Fibroblast of lung (primary cell): ENCODE measurements around the gene CTNNA2. TPM values are rescaled to one million over a fixed set of nuclear protein-coding genes. Genes with fewer than 3 reads are reported as not detected.

Source experiments
- DNase-seq, 2 donors: peaks; one replicate each; pipeline versions ENCODE4 v3.0.0 to v3.0.0-alpha.2; 2010; ENCODE audit warnings: low read depth in 2 of 2
- H2AFZ ChIP-seq: 2 replicates; pipeline ENCODE4 v1.5.1; 2012; ENCODE audit warnings: low read length, control low read depth, inconsistent platforms
- H3K27ac ChIP-seq: 2 replicates; pipeline ENCODE4 v1.5.1; 2011; ENCODE audit warnings: low read length, control low read depth; ENCODE audit not compliant: insufficient read depth
- H3K27me3 ChIP-seq: 2 replicates; pipeline ENCODE4 v1.5.1; 2011; ENCODE audit warnings: mild to moderate bottlenecking, low read length; ENCODE audit not compliant: control insufficient read depth, insufficient read depth
- H3K36me3 ChIP-seq: 2 replicates; pipeline ENCODE4 v1.5.1; 2011; ENCODE audit warnings: low read length; ENCODE audit not compliant: control insufficient read depth, insufficient read depth
- H3K4me1 ChIP-seq: 2 replicates; pipeline ENCODE4 v1.5.1; 2011; ENCODE audit warnings: low read length; ENCODE audit not compliant: control insufficient read depth, insufficient read depth; ENCODE audit errors: extremely low read depth
- H3K4me2 ChIP-seq: 2 replicates; pipeline ENCODE4 v1.5.1; 2011; ENCODE audit warnings: low read length, control low read depth; ENCODE audit not compliant: insufficient read depth; ENCODE audit errors: extremely low read depth
- H3K4me3 ChIP-seq, 4 experiments: fragments of 200-600 bp in 1 of 4; sonication (generic) in 1 of 4; replicated peaks in 1 of 4; 2 replicates each; pipeline ENCODE4 v1.5.1; 2011 to 2016; ENCODE audit warnings: low read length in 4 of 4, low read depth in 3 of 4, mild to moderate bottlenecking in 3 of 4, control low read depth in 2 of 4, inconsistent platforms in 1 of 4, mixed read lengths in 1 of 4; ENCODE audit not compliant: insufficient read depth in 1 of 4; ENCODE audit errors: control extremely low read depth in 1 of 4
- H3K79me2 ChIP-seq: 2 replicates; pipeline ENCODE4 v1.5.1; 2012; ENCODE audit warnings: mild to moderate bottlenecking, low read length, inconsistent platforms; ENCODE audit not compliant: control insufficient read depth, insufficient read depth
- H3K9ac ChIP-seq: 2 replicates; pipeline ENCODE4 v1.5.1; 2011; ENCODE audit warnings: mild to moderate bottlenecking, low read length, control low read depth; ENCODE audit not compliant: insufficient read depth
- H3K9me3 ChIP-seq: 2 replicates; pipeline ENCODE4 v1.5.1; 2012; ENCODE audit warnings: low read depth, low read length; ENCODE audit not compliant: control insufficient read depth, insufficient read depth
- H4K20me1 ChIP-seq: 2 replicates; pipeline ENCODE4 v1.5.1; 2011; ENCODE audit warnings: low read length; ENCODE audit not compliant: control insufficient read depth, insufficient read depth; ENCODE audit errors: extremely low read depth
- CTCF ChIP-seq, 2 donors: IDR thresholded peaks in 1 of 2; conservative IDR thresholded peaks in 1 of 2; 1 replicate in 1 of 2; 2 replicates in 1 of 2; pipeline ENCODE4 v1.5.1; 2011 to 2012; ENCODE audit warnings: low read length in 2 of 2, control low read depth in 1 of 2, inconsistent platforms in 1 of 2, low read depth in 1 of 2, mild to moderate bottlenecking in 1 of 2
- EZH2 ChIP-seq: IDR thresholded peaks from 2 replicates; pipeline ENCODE4 v1.5.1; 2012; ENCODE audit warnings: low read length, control low read depth, mild to moderate bottlenecking; ENCODE audit errors: missing control alignments
- polyA plus RNA-seq, 2 donors: library from polyadenylated mRNA; depleted of rRNA in 1 of 2; stranded (reverse) in 1 of 2; unstranded in 1 of 2; fragments of >200 nt; gene quantifications; 2 replicates each; pipeline ENCODE4 v1.2.1, GENCODE V29; 2011 to 2012; ENCODE audit warnings: missing spikeins in 1 of 2
- total RNA-seq: library from RNA; depleted of rRNA; stranded (reverse); fragments of >200 nt; gene quantifications from 2 replicates; pipeline ENCODE4 v1.2.1, GENCODE V29; 2014

The CTNNA2 gene
- total and polyA plus RNA-seq, 2 donors (not counting 1 experiment from before 2014, with no cell fraction given): not detected

- Histone ChIP-seq H3K27ac (no peak overlapping the region), H3K9ac (no peak overlapping the region), H2AFZ (no peak overlapping the region), H3K79me2 (no peaks in the 10 kb centered on the region), H3K36me3 (no peaks in the 10 kb centered on the region), H3K4me3 (no peak overlapping the region), H3K4me1 (no peaks in the 10 kb centered on the region), H4K20me1 (no peaks in the 10 kb centered on the region), H3K4me2 (no peak overlapping the region), H3K9me3 (no peaks in the 10 kb centered on the region), H3K27me3 (no peaks in the 10 kb centered on the region)
- TF ChIP-seq EZH2: no peak
- TF ChIP-seq CTCF (conservative IDR thresholded peaks at IDR 0.05 in 1 of 2, IDR thresholded peaks at IDR 0.05 in 1 of 2; ENCODE audit: low read depth in 1 of 2, low read length in 2 of 2): no peak
- no peak for DNase-seq
These were observed 821.0 kb downstream of the CTNNA2 start for GRCh38 chr2:80333886-80334285.

GRCh38 chr2:80335411-80335810 is 822.6 kb downstream of the CTNNA2 start:
- H3K79me2 ChIP-seq: no peaks in the 10 kb centered on the region
- no peak overlapping the region for H3K9ac ChIP-seq
- no peak overlapping the region for H3K4me2 ChIP-seq
- H3K27ac ChIP-seq: no peak overlapping the region
- no peak for TF ChIP-seq EZH2
- no peak for TF ChIP-seq CTCF (conservative IDR thresholded peaks at IDR 0.05 in 1 of 2, IDR thresholded peaks at IDR 0.05 in 1 of 2; ENCODE audit: low read depth in 1 of 2, low read length in 2 of 2)
- H3K4me3 ChIP-seq: no peak overlapping the region
- no peaks in the 10 kb centered on the region for H3K36me3 ChIP-seq
- H3K4me1 ChIP-seq: no peaks in the 10 kb centered on the region
- H4K20me1 ChIP-seq: no peaks in the 10 kb centered on the region
- no peak for DNase-seq
- no peak overlapping the region for H2AFZ ChIP-seq
- H3K27me3 ChIP-seq: no peaks in the 10 kb centered on the region
- no peaks in the 10 kb centered on the region for H3K9me3 ChIP-seq

- Histone ChIP-seq H3K9me3 (no peaks in the 10 kb centered on the region), H3K36me3 (no peaks in the 10 kb centered on the region), H3K9ac (no peak overlapping the region), H4K20me1 (no peaks in the 10 kb centered on the region), H3K79me2 (no peaks in the 10 kb centered on the region), H3K27ac (no peak overlapping the region), H3K4me1 (no peaks in the 10 kb centered on the region), H3K27me3 (no peaks in the 10 kb centered on the region), H3K4me3 (no peak overlapping the region), H2AFZ (no peak overlapping the region), H3K4me2 (no peak overlapping the region)
- DNase-seq: no peak
- TF ChIP-seq EZH2 (no peak), CTCF (conservative IDR thresholded peaks at IDR 0.05 in 1 of 2, IDR thresholded peaks at IDR 0.05 in 1 of 2; ENCODE audit: low read depth in 1 of 2, low read length in 2 of 2) (no peak)
These were observed 825.9 kb downstream of the CTNNA2 start for GRCh38 chr2:80338794-80339193.
